HEK293 (cell line): ENCODE data around the gene HEG1.

Experiments used
- YY2 ChIP-seq: fragments of 450-650 bp; formaldehyde crosslinking; IDR thresholded peaks from 2 replicates; pipeline ENCODE4 v1.5.1; 2016; ENCODE audit warnings: missing biosample characterization, missing genetic modification characterization
- ZBTB1 ChIP-seq: fragments of 450-650 bp; formaldehyde crosslinking; IDR thresholded peaks from 2 replicates; pipeline ENCODE4 v1.5.1; 2016; ENCODE audit warnings: missing biosample characterization, missing genetic modification characterization
- ZFP41 ChIP-seq: fragments of 450-650 bp; formaldehyde crosslinking; IDR thresholded peaks from 2 replicates; pipeline ENCODE4 v1.5.1; 2016; ENCODE audit warnings: missing biosample characterization, missing genetic modification characterization, borderline replicate concordance
- ZNF214 ChIP-seq: fragments of 450-650 bp; formaldehyde crosslinking; IDR thresholded peaks from 2 replicates; pipeline ENCODE4 v1.5.1; 2017; ENCODE audit warnings: missing biosample characterization, mild to moderate bottlenecking, missing genetic modification characterization, borderline replicate concordance
- ZNF274 ChIP-seq, 2 experiments: fragments of 200-500 bp in 1 of 2; fragments of 450-650 bp in 1 of 2; sonication (Bioruptor generic) in 1 of 2; formaldehyde crosslinking in 1 of 2; IDR thresholded peaks; 2 replicates each; pipeline versions ENCODE4 v1.5.1 to v1.6.1; 2014 to 2016; ENCODE audit warnings: borderline replicate concordance in 1 of 2, inconsistent platforms in 1 of 2, low read length in 1 of 2, missing biosample characterization in 1 of 2, missing genetic modification characterization in 1 of 2
- ZNF324 ChIP-seq: fragments of 450-650 bp; formaldehyde crosslinking; IDR thresholded peaks from 2 replicates; pipeline ENCODE4 v1.5.1; 2016; ENCODE audit warnings: missing biosample characterization, missing genetic modification characterization
- ZNF510 ChIP-seq: fragments of 450-650 bp; formaldehyde crosslinking; IDR thresholded peaks from 2 replicates; pipeline ENCODE4 v1.5.1; 2018; ENCODE audit warnings: mild to moderate bottlenecking, missing genetic modification characterization, missing biosample characterization; ENCODE audit not compliant: insufficient replicate concordance
- ZNF558 ChIP-seq: fragments of 450-650 bp; formaldehyde crosslinking; IDR thresholded peaks from 2 replicates; pipeline ENCODE4 v1.5.1; 2016; ENCODE audit warnings: missing biosample characterization, missing genetic modification characterization
- ZNF645 ChIP-seq: fragments of 450-650 bp; formaldehyde crosslinking; IDR thresholded peaks from 2 replicates; pipeline ENCODE4; 2016; ENCODE audit warnings: missing biosample characterization, missing genetic modification characterization
- ZNF747 ChIP-seq: fragments of 450-650 bp; formaldehyde crosslinking; IDR thresholded peaks from 2 replicates; pipeline ENCODE4 v1.5.1; 2016; ENCODE audit warnings: missing biosample characterization, missing genetic modification characterization

DNA sequence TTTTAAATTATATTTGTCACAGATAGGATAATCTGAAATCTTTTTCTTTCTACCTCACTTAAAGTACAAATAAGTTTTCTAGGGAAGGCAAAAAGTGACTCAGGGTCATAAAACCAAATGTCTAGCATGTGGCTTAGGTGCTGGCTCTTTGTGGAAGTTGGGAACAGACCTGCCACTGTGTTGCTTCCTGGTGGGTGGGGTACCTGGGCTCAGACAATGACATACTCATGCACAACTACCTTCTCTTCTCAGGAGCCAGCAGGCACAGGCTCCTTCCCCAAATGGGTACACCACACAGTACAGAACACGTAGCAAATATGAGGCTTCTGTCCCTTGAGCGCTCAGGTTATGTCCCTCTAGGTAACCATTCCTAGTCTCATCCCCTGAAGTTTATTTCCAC is 81.1 kb downstream of the HEG1 start:
- TF ChIP-seq ZNF510 (no peak), YY2 (tag by site-specific recombination) (no peak), ZNF274 (IDR thresholded peaks at IDR 0.05; ENCODE audit: low read length) (no peak), ZNF274 (tag by site-specific recombination; IDR thresholded peaks at IDR 0.05; ENCODE audit: borderline replicate concordance) (no peak), ZFP41 (tag by site-specific recombination) (no peak), ZNF645 (tag by site-specific recombination) (no peak), ZNF747 (tag by site-specific recombination) (no peak), ZNF324 (no peak), ZNF214 (no peak), ZBTB1 (tag by site-specific recombination) (no peak), ZNF558 (no peak)
